Lower leg skin (tissue), 4 donors: ENCODE data around the gene PCGF2. TPM values are rescaled to one million over a fixed set of nuclear protein-coding genes. Genes with fewer than 3 reads are reported as not detected.
A peak's percentile ranks its signal among the peaks of the same experiment; 100 is the strongest.

ENCODE experiments used
- DNase-seq, 2 donors: peaks; one replicate each; pipeline ENCODE4 v3.0.0-alpha.2; 2019; ENCODE audit warnings: low spot score in 2 of 2
- H3K4me3 ChIP-seq: fragments of 200-600 bp; sonication (generic); 2 replicates; pipeline ENCODE4 v1.5.1; 2017; ENCODE audit warnings: mild to moderate bottlenecking, low read depth; ENCODE audit not compliant: poor library complexity, severe bottlenecking
- CTCF ChIP-seq, 3 donors: fragments of 450-650 bp; IDR thresholded peaks; one replicate each; pipeline ENCODE4 v1.5.1; 2016; ENCODE audit warnings: antibody characterized with exemption in 3 of 3, mild to moderate bottlenecking in 3 of 3, moderate library complexity in 2 of 3
- POLR2A ChIP-seq, 2 donors: fragments of 450-650 bp; IDR thresholded peaks; one replicate each; pipeline ENCODE4 v1.6.1; 2016 to 2017; ENCODE audit warnings: antibody characterized with exemption in 2 of 2, mild to moderate bottlenecking in 1 of 2, moderate library complexity in 1 of 2
- WGBS, 2 donors: methylation state at CpG; one replicate each; pipeline ENCODE4 v1.1.5; 2018; 5-methylcytosine and 5-hydroxymethylcytosine counted together
- intact Hi-C: fragments of 100-400 bp; cut with DNase I; formaldehyde crosslinking; loops from one replicate; pipeline ENCODE4 v1.15.0; 2023; ENCODE audit warnings: low total_unique reads
- total RNA-seq, 4 donors: library from RNA; depleted of rRNA; stranded (reverse); fragments of >200 nt; gene quantifications; one replicate each; pipeline ENCODE4 v1.1.0, GENCODE V29; 2016

The PCGF2 gene
- 10 to 100 TPM in 1 of 4 donors, 1 to 10 TPM in 3; 7.5 to 11.4 (median 8.6) TPM for total RNA-seq

GRCh38 chr17:38748149-38748891 is at the start of gene PCGF2:
TSS of gene PCGF2 (minus strand) at chr17:38748336. CDS start at chr17:38740402, 7,934 bp downstream.
- peak within 1 kb of the TSS; percentile 77 for H3K4me3 ChIP-seq
- intact Hi-C loops = no loop called here
- TF ChIP-seq POLR2A (IDR thresholded peaks at IDR 0.05) (no peak), CTCF (IDR thresholded peaks at IDR 0.05) (no peak)
- DNase-seq = peak; percentile 95 to 98
- WGBS, 2 donors = 0 to 1% methylated on average over 41 to 43 of the region's 47 CpGs

- intact Hi-C loops = no loop called here
- 64 to 71% methylated on average over 6 of the region's 6 CpGs for WGBS, 2 donors
- TF ChIP-seq CTCF (IDR thresholded peaks at IDR 0.05) (no peak), POLR2A (IDR thresholded peaks at IDR 0.05) (no peak)
- no peak for DNase-seq
- H3K4me3 ChIP-seq = no peak overlapping the region
Observed at GRCh38 chr17:38797828-38798227, 49.7 kb upstream of the PCGF2 start.

GRCh38 chr17:38797158-38797490 is 49.0 kb upstream of the PCGF2 start:
- 61 to 62% methylated on average over 5 of the region's 5 CpGs for WGBS, 2 donors
- intact Hi-C loops = no loop called here
- DNase-seq = no peak
- H3K4me3 ChIP-seq = no peak overlapping the region
- TF ChIP-seq CTCF (IDR thresholded peaks at IDR 0.05) = no peak
- TF ChIP-seq POLR2A (IDR thresholded peaks at IDR 0.05) = no peak

GRCh38 chr17:38796451-38797157 is 48.5 kb upstream of the PCGF2 start:
- no peak for DNase-seq
- no peak for TF ChIP-seq POLR2A (IDR thresholded peaks at IDR 0.05)
- TF ChIP-seq CTCF (IDR thresholded peaks at IDR 0.05) = no peak
- intact Hi-C loops = no loop called here
- WGBS, 2 donors = 71 to 73% methylated on average over 5 of the region's 5 CpGs
- no peak overlapping the region for H3K4me3 ChIP-seq

GRCh38 chr17:38794221-38794620 is 46.1 kb upstream of the PCGF2 start:
- WGBS, 2 donors = 89 to 96% methylated on average over 5 of the region's 5 CpGs
- H3K4me3 ChIP-seq = no peak overlapping the region
- intact Hi-C loops = no loop called here
- no peak for TF ChIP-seq POLR2A (IDR thresholded peaks at IDR 0.05)
- no peak for TF ChIP-seq CTCF (IDR thresholded peaks at IDR 0.05)
- DNase-seq = no peak
